Measurements from ENCODE around the gene POTED.
"Not testable (repeated sequence)": the region's sequence is repeated elsewhere in the genome, so short reads cannot be mapped to it uniquely, and the experiment has no call there.

The POTED gene

GRCh38 chr21:13609477-13609876 lies at the start of gene POTED:
Gene POTED, plus strand, starts transcription at chr21:13609777. Its CDS starts 452 bp downstream, at chr21:13610229.
- DNase-seq: not testable (repeated sequence)

GRCh38 chr21:13650101-13650500 lies 40.5 kb downstream of the POTED start:
- DNase-seq: not testable (repeated sequence)

- not testable (repeated sequence) for DNase-seq
Measured at GRCh38 chr21:13651746-13652145, 42.2 kb downstream of the POTED start.
